K562 (cell line): ENCODE data around the gene CRABP2. TPM values are rescaled to one million over a fixed set of nuclear protein-coding genes. Genes with fewer than 3 reads are reported as not detected.

Experiments
- ATAC-seq: fragments of 200-7000 bp; cut with Tn5 transposase; 3 replicates; pipeline ENCODE4 v1.9.1; 2020; ENCODE audit warnings: moderate library complexity
- BruUV-seq: library from RNA; stranded (reverse); fragments of 400-500 nt; replicated peaks from 2 replicates; lab custom pipeline; 2021; lab: Mats Ljungman, UMichigan
- CTCF ChIA-PET: fragments of 300-600 bp; formaldehyde crosslinking; extraction: SDS; loops from one replicate; lab custom pipeline; 2021; ENCODE audit warnings: low intra/inter-chr PET ratio; lab: Yijun Ruan, JAX
- POLR2A ChIA-PET: fragments of 300-600, 350-650 bp; sonication (Branson Sonifier 250); formaldehyde crosslinking; extraction: SDS; loops from one replicate; lab custom pipeline; 2021; ENCODE audit warnings: antibody characterized with exemption, inconsistent platforms; lab: Yijun Ruan, JAX
- DNase-seq, 4 experiments: peaks; one replicate each; pipeline versions ENCODE4 v3.0.0 to v3.0.0-alpha.2; 2011 to 2018; ENCODE audit warnings: low spot score in 3 of 4, mixed read lengths in 3 of 4; ENCODE audit errors: extremely low read depth in 1 of 4
- FAIRE-seq: peaks from 2 replicates; lab custom pipeline; 2011; peaks lifted over from hg19 to GRCh38; lab: Jason Lieb, UNC
- H2AFZ ChIP-seq: 2 replicates; pipeline ENCODE4 v1.6.0; 2011; ENCODE audit warnings: low read depth, low read length, control low read depth, inconsistent platforms
- H3K27ac ChIP-seq: fragments of 200-600 bp; 3 replicates; pipeline ENCODE4 v1.8.0; 2011; ENCODE audit warnings: low read depth, mild to moderate bottlenecking, control low read depth, inconsistent platforms, low read length, moderate library complexity, mixed read lengths; ENCODE audit errors: extremely low read depth
- H3K27me3 ChIP-seq, 2 experiments: fragments of 300-600 bp in 1 of 2; 2 replicates in 1 of 2; 3 replicates in 1 of 2; pipeline versions ENCODE4 v1.6.0 to v1.8.0; 2011; ENCODE audit warnings: inconsistent platforms in 2 of 2, low read length in 2 of 2, mild to moderate bottlenecking in 1 of 2, mixed read lengths in 1 of 2, moderate library complexity in 1 of 2; ENCODE audit not compliant: control insufficient read depth in 2 of 2, insufficient read depth in 2 of 2
- H3K36me3 ChIP-seq: fragments of 300-600 bp; 3 replicates; pipeline ENCODE4 v1.8.0; 2011; ENCODE audit warnings: mild to moderate bottlenecking, low read length, inconsistent platforms; ENCODE audit not compliant: control insufficient read depth, insufficient read depth
- H3K4me1 ChIP-seq, 2 experiments: fragments of 200-600 bp in 1 of 2; replicated peaks in 1 of 2; 2 replicates in 1 of 2; 3 replicates in 1 of 2; pipeline versions ENCODE4 v1.5.1 to v1.8.0; 2011; ENCODE audit warnings: inconsistent platforms in 2 of 2, low read length in 2 of 2, mild to moderate bottlenecking in 1 of 2, mixed read lengths in 1 of 2, moderate library complexity in 1 of 2; ENCODE audit not compliant: control insufficient read depth in 2 of 2, insufficient read depth in 2 of 2
- H3K4me2 ChIP-seq: 2 replicates; pipeline ENCODE4 v1.6.1; 2011; ENCODE audit warnings: low read length, control low read depth, inconsistent platforms, mixed read lengths; ENCODE audit not compliant: insufficient read depth
- H3K4me3 ChIP-seq: fragments of 200-600 bp; sonication (generic), shearing (Covaris generic); 2 replicates; pipeline ENCODE4 v1.5.1; 2016; ENCODE audit warnings: control low read depth, inconsistent platforms
- H3K79me2 ChIP-seq: fragments of 200-600 bp; 3 replicates; pipeline ENCODE4 v1.8.0; 2011; ENCODE audit warnings: low read length, inconsistent platforms; ENCODE audit not compliant: control insufficient read depth, insufficient read depth
- H3K9ac ChIP-seq, 2 experiments: 2 replicates each; pipeline versions ENCODE4 v1.6.0 to v1.6.1; 2011; ENCODE audit warnings: low read depth in 2 of 2, low read length in 2 of 2, control low read depth in 1 of 2, inconsistent platforms in 1 of 2, mild to moderate bottlenecking in 1 of 2, mixed read lengths in 1 of 2; ENCODE audit not compliant: insufficient read depth in 1 of 2
- H3K9me1 ChIP-seq: one replicate; pipeline ENCODE4 v1.6.0; 2011; ENCODE audit warnings: inconsistent platforms, mild to moderate bottlenecking, low read length, moderate library complexity; ENCODE audit not compliant: control insufficient read depth, insufficient read depth
- H3K9me3 ChIP-seq: replicated peaks from 2 replicates; pipeline ENCODE4 v1.5.1; 2011; ENCODE audit warnings: low read depth, low read length, inconsistent platforms; ENCODE audit not compliant: control insufficient read depth, insufficient read depth
- H4K20me1 ChIP-seq: replicated peaks from 2 replicates; pipeline ENCODE4 v1.6.1; 2011; ENCODE audit warnings: low read length, inconsistent platforms, mixed read lengths; ENCODE audit not compliant: control insufficient read depth, insufficient read depth
- CTBP1 ChIP-seq: fragments of 450-650 bp; IDR thresholded peaks from 2 replicates; pipeline ENCODE4 v1.6.1; 2016; ENCODE audit warnings: borderline replicate concordance
- ETV1 ChIP-seq: fragments of 450-650 bp; conservative IDR thresholded peaks from 2 replicates; pipeline ENCODE4 v1.6.1; 2016; ENCODE audit warnings: missing genetic modification characterization, control low read depth, low read depth, missing compliant biosample characterization
- ETV5 ChIP-seq: sonication (generic); formaldehyde crosslinking; IDR thresholded peaks from 2 replicates; pipeline ENCODE4 v1.4.0; 2020; ENCODE audit warnings: low read depth, mild to moderate bottlenecking, missing genetic modification reagents
- MYC ChIP-seq, 2 experiments: fragments of 250-450 bp in 1 of 2; sonication (Bioruptor Pico) in 1 of 2; IDR thresholded peaks; 2 replicates each; pipeline versions ENCODE4 v1.5.1 to v1.6.1; 2012 to 2021; ENCODE audit warnings: low read depth in 2 of 2, borderline replicate concordance in 1 of 2, improper control_type of control experiment in 1 of 2, low read length in 1 of 2, mild to moderate bottlenecking in 1 of 2, moderate library complexity in 1 of 2
- NONO ChIP-seq, 2 experiments: fragments of 200-400 bp in 1 of 2; fragments of 450-650 bp in 1 of 2; formaldehyde crosslinking in 1 of 2; IDR thresholded peaks; 2 replicates each; pipeline ENCODE4 v1.6.1; 2017; ENCODE audit warnings: low read depth in 2 of 2, mild to moderate bottlenecking in 2 of 2, moderate library complexity in 2 of 2, low read length in 1 of 2
- OTX1 ChIP-seq: fragments of 450-650 bp; formaldehyde crosslinking; IDR thresholded peaks from 2 replicates; pipeline ENCODE4 v1.4.0; 2022; ENCODE audit warnings: mild to moderate bottlenecking
- SPI1 ChIP-seq: IDR thresholded peaks from 2 replicates; pipeline ENCODE4 v1.6.1; 2011; ENCODE audit warnings: low read depth, low read length, control low read depth, borderline replicate concordance
- TEAD4 ChIP-seq, 2 experiments: sonication (generic) in 1 of 2; formaldehyde crosslinking in 1 of 2; IDR thresholded peaks; 2 replicates each; pipeline versions ENCODE4 v1.6.1 to v1.8.0; 2012 to 2022; ENCODE audit warnings: borderline replicate concordance in 1 of 2, inconsistent platforms in 1 of 2, low read length in 1 of 2, mild to moderate bottlenecking in 1 of 2, missing genetic modification reagents in 1 of 2
- YY1 ChIP-seq, 3 experiments: IDR thresholded peaks; 2 replicates each; pipeline ENCODE4 v1.6.1; 2011; ENCODE audit warnings: low read length in 2 of 3, mild to moderate bottlenecking in 2 of 3, moderate library complexity in 2 of 3, borderline replicate concordance in 1 of 3, control low read depth in 1 of 3, low read depth in 1 of 3; ENCODE audit not compliant: insufficient read depth in 3 of 3, insufficient replicate concordance in 2 of 3, control insufficient read depth in 1 of 3, insufficient read length in 1 of 3; ENCODE audit errors: extremely low read depth in 1 of 3
- WGBS: fragments of 100-300 bp; shearing (Covaris generic); methylation state at CpG from one replicate; pipeline ENCODE4 v1.1.6; 2016; ENCODE audit warnings: low coverage, mixed read lengths; ENCODE audit not compliant: insufficient coverage; ENCODE audit errors: missing lambda C conversion rate; 5-methylcytosine and 5-hydroxymethylcytosine counted together
- in situ Hi-C: fragments of 300-500 bp; cut with MboI; formaldehyde crosslinking; loops from 4 replicates; pipeline ENCODE4 v1.15.0; 2018; ENCODE audit warnings: inconsistent platforms, mixed read lengths
- intact Hi-C: fragments of 100-400 bp; cut with micrococcal nuclease; formaldehyde crosslinking; loops from 2 replicates; pipeline ENCODE4 v1.14.2; 2022
- polyA plus RNA-seq, 8 experiments: library from polyadenylated mRNA; depleted of rRNA in 4 of 8; stranded (reverse) in 5 of 8; unstranded in 3 of 8; fragments of >200 nt; fragmentation: Nextera tagmentation in 2 of 8; fragmentation: Illumina TruSeq in 1 of 8; extraction: Ambion mirVana in 2 of 8; extraction: Trizol in 1 of 8; gene quantifications; 2 replicates each; pipeline versions ENCODE4 v1.2.1 to v1.2.3, GENCODE V29; 2011 to 2014; ENCODE audit warnings: inconsistent platforms in 1 of 8, missing spikeins in 1 of 8
- total RNA-seq, 7 experiments: library from RNA; depleted of rRNA in 6 of 7; stranded (reverse); fragments of >200 nt in 6 of 7; fragmentation: Illumina TruSeq in 2 of 7; extraction: Trizol in 2 of 7; gene quantifications; 2 replicates each; pipeline versions ENCODE4 v1.2.1 to v1.2.3, GENCODE V29; 2011 to 2021; ENCODE audit warnings: low replicate concordance in 1 of 7
- TF ChIP-seq, protein P1 (sequence below), 3 experiments: fragments of 200-800 bp in 1 of 3; sonication (Bioruptor generic) in 1 of 3; sonication (generic) in 1 of 3; formaldehyde crosslinking in 1 of 3; IDR thresholded peaks; 2 replicates each; pipeline versions ENCODE4 v1.6.1 to v1.8.0; 2016 to 2022; ENCODE audit warnings: mild to moderate bottlenecking in 2 of 3, missing compliant biosample characterization in 2 of 3, missing genetic modification characterization in 2 of 3, missing genetic modification reagents in 1 of 3

The CRABP2 gene
- total and polyA plus RNA-seq, 9 of the 15 experiments (the other 6 are each of a cell fraction or from before 2014, with no cell fraction given), result 0.30 to 2.5 (median 0.82) TPM

DNA sequence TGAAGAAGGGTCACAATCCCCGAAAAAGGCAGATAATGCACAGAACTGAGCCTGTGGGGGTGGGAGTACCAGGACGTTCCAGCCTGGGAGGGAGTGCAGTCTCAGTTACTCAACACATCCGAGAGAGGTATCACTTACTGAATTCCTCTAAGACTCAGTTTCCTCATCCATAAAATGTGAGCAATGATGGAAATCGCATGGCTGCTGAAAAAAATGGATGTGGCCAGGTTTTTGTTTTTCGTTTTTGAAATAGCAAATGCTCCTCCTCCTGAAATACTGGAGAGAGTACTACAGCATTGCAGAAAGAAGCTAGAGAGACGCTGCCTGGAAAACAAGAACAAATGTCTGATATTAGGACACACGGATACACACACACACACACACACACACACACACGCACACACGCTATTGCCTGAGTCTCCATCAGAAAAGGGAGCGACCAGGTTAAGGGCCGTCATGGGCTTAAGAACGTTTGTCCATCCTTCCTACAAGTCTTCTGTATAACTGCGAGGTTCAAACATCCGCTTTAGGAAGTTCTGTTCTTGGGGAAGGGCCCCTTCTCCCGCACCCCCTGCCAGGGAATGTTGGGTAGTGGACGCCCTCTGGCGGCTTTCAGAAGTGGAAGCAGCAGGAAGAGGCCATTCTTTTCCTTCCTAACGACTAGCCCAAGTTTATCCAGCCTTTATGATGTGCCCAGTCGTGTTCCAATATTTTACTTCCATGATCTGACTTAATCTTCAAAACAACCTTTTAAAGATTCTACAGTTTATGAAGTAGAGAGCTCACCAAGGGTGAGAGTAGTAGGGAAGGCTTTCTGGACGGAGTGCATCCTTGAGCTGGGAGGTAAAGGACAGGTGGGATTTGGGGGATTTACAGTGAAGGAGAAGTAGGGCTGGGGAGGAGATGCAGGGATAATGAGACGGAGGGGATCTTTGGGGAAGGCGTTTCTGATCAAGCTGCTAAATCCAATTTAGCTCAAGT, 27.5 kb downstream of the CRABP2 start:
- ATAC-seq, result peak; percentile 79
- H4K20me1 ChIP-seq, result no peaks in the 10 kb centered on the region
- H3K27me3 ChIP-seq, result peaks cover 6 to 9% of the 10 kb centered on the region in 2 experiments; a peak in 4 of 5 replicates
- H3K4me3 ChIP-seq, result peak overlapping the region; percentile 7; the same call in 1 of the 2 replicates
- intact Hi-C loops, result loop anchor here (1.0 kb wide), 2 partner anchors 18 to 51 kb away; no protein-coding TSS in a partner anchor
- H3K9me1 ChIP-seq, result no peaks in the 10 kb centered on the region
- FAIRE-seq, result peak; percentile 98
- H3K4me2 ChIP-seq, result peak overlapping the region; percentile 82
- BruUV-seq, result no TSS peak
- peak overlapping the region; percentile 88 for H2AFZ ChIP-seq
- no peaks in the 10 kb centered on the region for H3K9me3 ChIP-seq
- no peaks in the 10 kb centered on the region for H3K36me3 ChIP-seq
- WGBS, result 6% methylated on average over 22 of the region's 22 CpGs
- peak overlapping the region; percentile 58 to 90 for H3K9ac ChIP-seq
- H3K4me1 ChIP-seq, result peaks cover 22 to 44% of the 10 kb centered on the region in 2 experiments
- in situ Hi-C loops, result no loop called here
- DNase-seq, result peak; percentile 74 to 87 (median 78)
- no peaks in the 10 kb centered on the region; the same call in 2 of the 3 replicates for H3K79me2 ChIP-seq
- POLR2A ChIA-PET, result interaction anchor here (0.6 to 3.1 kb wide), 10 partner anchors 14 to 560 kb away, joined by 3 to 24 read pairs (median 4); partner anchors contain the start of gene MRPL24
- peak overlapping the region; percentile 53; the same call in 2 of the 3 replicates for H3K27ac ChIP-seq
- CTCF ChIA-PET, result interaction anchor here (0.5 to 4.8 kb wide), 6 partner anchors 11 to 221 kb away, joined by 3 to 110 read pairs (median 6); no protein-coding TSS in a partner anchor
- peak in 1 of 2 experiments; percentile 75; a peak in 1 of 4 replicates for TF ChIP-seq NONO (IDR thresholded peaks at IDR 0.05; ENCODE audit: low read depth in 2 of 2, low read length in 1 of 2)
- TF ChIP-seq ETV1 (tag), result peak; percentile 23; the same call in 1 of the 2 replicates
- peak; percentile 17; the same call in 1 of the 2 replicates for TF ChIP-seq CTBP1
- TF ChIP-seq, protein P1, sequence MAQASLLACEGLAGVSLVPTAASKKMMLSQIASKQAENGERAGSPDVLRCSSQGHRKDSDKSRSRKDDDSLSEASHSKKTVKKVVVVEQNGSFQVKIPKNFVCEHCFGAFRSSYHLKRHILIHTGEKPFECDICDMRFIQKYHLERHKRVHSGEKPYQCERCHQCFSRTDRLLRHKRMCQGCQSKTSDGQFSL (CRISPR knock-in tag; IDR thresholded peaks at IDR 0.05), result peak; percentile 52; the same call in 1 of the 2 replicates
- TF ChIP-seq, protein P1 (tag; IDR thresholded peaks at IDR 0.05), result peak in 1 of 2 experiments; percentile 66; a peak in 1 of 4 replicates
- TF ChIP-seq ETV5 (CRISPR knock-in tag), result peak; percentile 66; the same call in 1 of the 2 replicates
- TF ChIP-seq YY1 (IDR thresholded peaks at IDR 0.05; ENCODE audit: borderline replicate concordance in 1 of 3, control insufficient read depth in 1 of 3, extremely low read depth in 1 of 3, insufficient read depth in 3 of 3, insufficient read length in 1 of 3, insufficient replicate concordance in 2 of 3, low read depth in 1 of 3, low read length in 2 of 3), result peak in 1 of 3 experiments; percentile 76
- TF ChIP-seq MYC (IDR thresholded peaks at IDR 0.05; ENCODE audit: low read depth, low read length), result peak; percentile 60; the same call in 1 of the 2 replicates
- no peak for TF ChIP-seq MYC (CRISPR knock-in tag; IDR thresholded peaks at IDR 0.05; ENCODE audit: borderline replicate concordance, low read depth)
- 0 out of 2 replicates have a peak, but pooled peaks have one; percentile 11 for TF ChIP-seq SPI1
- TF ChIP-seq TEAD4 (IDR thresholded peaks at IDR 0.05; ENCODE audit: low read length), result peak; percentile 30; the same call in 1 of the 2 replicates
- TF ChIP-seq TEAD4 (CRISPR knock-in tag; IDR thresholded peaks at IDR 0.05; ENCODE audit: borderline replicate concordance), result no peak
- TF ChIP-seq OTX1 (CRISPR knock-in tag), result peak; percentile 19; the same call in 1 of the 2 replicates
